GM13976 (cell line): ENCODE measurements around the gene TYMS.

ENCODE experiments used
- DNase-seq: peaks from one replicate; pipeline ENCODE4 v3.0.0; 2012; ENCODE audit warnings: low spot score
- CTCF ChIP-seq: IDR thresholded peaks from 2 replicates; pipeline ENCODE4 v1.5.1; 2012; ENCODE audit warnings: borderline replicate concordance, mild to moderate bottlenecking; ENCODE audit not compliant: insufficient read depth; ENCODE audit errors: extremely low read depth, missing control alignments, control extremely low read depth
- in situ Hi-C: fragments of 300-500 bp; cut with MboI; formaldehyde crosslinking; loops from one replicate; pipeline ENCODE4 v1.12.0; 2022; ENCODE audit warnings: low sequenced_read_pairs, mixed read lengths, inconsistent platforms; ENCODE audit not compliant: unreplicated experiment

The TYMS gene

GRCh38 chr18:711657-712400, 54.4 kb downstream of the TYMS start:
- in situ Hi-C loops = no loop called here
- DNase-seq = peak; percentile 73
- TF ChIP-seq CTCF = peak; percentile 16

- peak; percentile 86 for TF ChIP-seq CTCF
- in situ Hi-C loops = no loop called here
- DNase-seq = peak; percentile 95
Observed at GRCh38 chr18:712401-713134, 55.1 kb downstream of the TYMS start, which contains the start of gene ENOSF1. Gene ENOSF1, minus strand, starts transcription at chr18:712630. Its CDS starts 43 bp downstream, at chr18:712587.

GRCh38 chr18:713135-713490, 55.7 kb downstream of the TYMS start:
- no peak for DNase-seq
- no peak for TF ChIP-seq CTCF
- in situ Hi-C loops = no loop called here

GRCh38 chr18:715626-716025, 58.2 kb downstream of the TYMS start:
- TF ChIP-seq CTCF = no peak
- in situ Hi-C loops = no loop called here
- no peak for DNase-seq

- no peak for DNase-seq
- no peak for TF ChIP-seq CTCF
- in situ Hi-C loops = no loop called here
Observed at GRCh38 chr18:717003-717402, 59.5 kb downstream of the TYMS start.
